IMR-90 (cell line): ENCODE data around the gene ADGB. TPM values are rescaled to one million over a fixed set of nuclear protein-coding genes. Genes with fewer than 3 reads are reported as not detected.

ENCODE experiments used
- ATAC-seq: fragments of 200-7000 bp; cut with Tn5 transposase; 2 replicates; pipeline ENCODE4 v1.9.1; 2020; ENCODE audit warnings: low read depth, mild to moderate bottlenecking, moderate library complexity
- BruUV-seq: library from RNA; stranded (reverse); fragments of 400-500 nt; replicated peaks from 2 replicates; lab custom pipeline; 2021; lab: Mats Ljungman, UMichigan
- CTCF ChIA-PET: fragments of 300-600 bp; formaldehyde crosslinking; extraction: SDS; loops from one replicate; lab custom pipeline; 2021; ENCODE audit warnings: antibody characterized with exemption; lab: Yijun Ruan, JAX
- POLR2A ChIA-PET: fragments of 300-600 bp; sonication (Branson Sonifier 250); formaldehyde crosslinking; loops from one replicate; lab custom pipeline; 2022; ENCODE audit warnings: antibody characterized with exemption; ENCODE audit not compliant: unreplicated experiment; lab: Charles Lee
- DNase-seq: peaks from one replicate; pipeline ENCODE4 v3.0.0; 2013
- H2AFZ ChIP-seq: replicated peaks from 2 replicates; pipeline ENCODE3; 2013; ENCODE audit warnings: low read length, mild to moderate bottlenecking; ENCODE audit not compliant: poor library complexity
- H2AK5ac ChIP-seq: 2 replicates; pipeline ENCODE4 v1.6.1; 2013; ENCODE audit warnings: low read depth, low read length, inconsistent platforms
- H2AK9ac ChIP-seq: replicated peaks from 2 replicates; pipeline ENCODE3; 2013; ENCODE audit warnings: mild to moderate bottlenecking, low read depth, low read length, moderate library complexity; ENCODE audit not compliant: poor library complexity
- H2BK120ac ChIP-seq: 2 replicates; pipeline ENCODE4 v1.6.1; 2013; ENCODE audit warnings: low read depth, low read length, inconsistent platforms
- H2BK15ac ChIP-seq: 3 replicates; pipeline ENCODE4 v1.6.1; 2013; ENCODE audit warnings: low read depth, low read length, inconsistent platforms
- H2BK20ac ChIP-seq: 2 replicates; pipeline ENCODE4 v1.6.1; 2013; ENCODE audit warnings: low read depth, mild to moderate bottlenecking, inconsistent platforms, low read length, moderate library complexity
- H2BK5ac ChIP-seq: 2 replicates; pipeline ENCODE4 v1.6.1; 2013; ENCODE audit warnings: mild to moderate bottlenecking, low read depth, low read length, inconsistent platforms; ENCODE audit not compliant: poor library complexity, severe bottlenecking
- H3K14ac ChIP-seq: replicated peaks from 2 replicates; pipeline ENCODE4 v1.6.1; 2013; ENCODE audit warnings: low read depth, low read length, inconsistent platforms
- H3K18ac ChIP-seq: 2 replicates; pipeline ENCODE4 v1.6.1; 2013; ENCODE audit warnings: low read depth, low read length, control low read depth
- H3K23ac ChIP-seq: 2 replicates; pipeline ENCODE4 v1.6.1; 2013; ENCODE audit warnings: low read depth, low read length, inconsistent platforms
- H3K27ac ChIP-seq: 2 replicates; pipeline ENCODE4 v1.5.1; 2013; ENCODE audit warnings: mild to moderate bottlenecking, control low read depth, low read length; ENCODE audit not compliant: insufficient read depth
- H3K27me3 ChIP-seq: 2 replicates; pipeline ENCODE4 v1.6.1; 2013; ENCODE audit warnings: low read length; ENCODE audit not compliant: control insufficient read depth, insufficient read depth
- H3K36me3 ChIP-seq: 2 replicates; pipeline ENCODE4 v1.6.1; 2013; ENCODE audit warnings: low read length, mixed read lengths; ENCODE audit not compliant: control insufficient read depth, insufficient read depth
- H3K4ac ChIP-seq: 2 replicates; pipeline ENCODE4 v1.6.1; 2013; ENCODE audit warnings: low read depth, low read length, inconsistent platforms
- H3K4me1 ChIP-seq: 2 replicates; pipeline ENCODE4 v1.6.1; 2013; ENCODE audit warnings: low read length, mixed read lengths; ENCODE audit not compliant: control insufficient read depth, insufficient read depth
- H3K4me2 ChIP-seq: 2 replicates; pipeline ENCODE4 v1.6.1; 2013; ENCODE audit warnings: low read depth, mild to moderate bottlenecking, control low read depth, low read length, moderate library complexity
- H3K4me3 ChIP-seq: 2 replicates; pipeline ENCODE4 v1.5.1; 2013; ENCODE audit warnings: low read depth, mild to moderate bottlenecking, control low read depth, low read length, moderate library complexity; ENCODE audit not compliant: insufficient read depth
- H3K56ac ChIP-seq: 2 replicates; pipeline ENCODE4 v1.6.1; 2013; ENCODE audit warnings: low read length, inconsistent platforms; ENCODE audit not compliant: insufficient read depth; ENCODE audit errors: extremely low read depth
- H3K79me1 ChIP-seq, 2 experiments: 2 replicates each; pipeline ENCODE4 v1.6.1; 2013; ENCODE audit warnings: low read length in 2 of 2, inconsistent platforms in 1 of 2, low read depth in 1 of 2
- H3K9ac ChIP-seq: 2 replicates; pipeline ENCODE4 v1.6.1; 2013; ENCODE audit warnings: low read depth, low read length, control low read depth
- H3K9me1 ChIP-seq: 2 replicates; pipeline ENCODE4 v1.6.1; 2013; ENCODE audit warnings: low read length, inconsistent platforms; ENCODE audit not compliant: insufficient read depth
- H3K9me3 ChIP-seq: 2 replicates; pipeline ENCODE4 v1.6.1; 2013; ENCODE audit warnings: low read length; ENCODE audit not compliant: control insufficient read depth, insufficient read depth
- H4K20me1 ChIP-seq: 2 replicates; pipeline ENCODE4 v1.6.1; 2013; ENCODE audit warnings: low read length, inconsistent platforms; ENCODE audit not compliant: insufficient read depth
- H4K5ac ChIP-seq: 2 replicates; pipeline ENCODE4 v1.6.1; 2013; ENCODE audit warnings: mild to moderate bottlenecking, low read depth, low read length, control low read depth
- H4K8ac ChIP-seq, 2 experiments: 2 replicates each; pipeline ENCODE4 v1.6.1; 2013; ENCODE audit warnings: low read depth in 2 of 2, low read length in 2 of 2, control low read depth in 1 of 2, inconsistent platforms in 1 of 2
- H4K91ac ChIP-seq: 2 replicates; pipeline ENCODE4 v1.6.1; 2013; ENCODE audit warnings: low read depth, low read length, inconsistent platforms; ENCODE audit not compliant: insufficient read depth
- BHLHE40 ChIP-seq: fragments of 150-350 bp; IDR thresholded peaks from 2 replicates; pipeline ENCODE4 v1.6.1; 2016; ENCODE audit warnings: mild to moderate bottlenecking, low read depth, low read length
- CEBPB ChIP-seq: IDR thresholded peaks from 2 replicates; pipeline ENCODE4 v1.6.1; 2012; ENCODE audit warnings: low read depth, low read length, improper control_type of control experiment
- CHD1 ChIP-seq: IDR thresholded peaks from 2 replicates; pipeline ENCODE4 v1.6.1; 2012; ENCODE audit warnings: low read depth, low read length, improper control_type of control experiment
- MAZ ChIP-seq: IDR thresholded peaks from 2 replicates; pipeline ENCODE4 v1.6.1; 2012; ENCODE audit warnings: low read depth, mild to moderate bottlenecking, low read length, improper control_type of control experiment, moderate library complexity, borderline replicate concordance
- MXI1 ChIP-seq: IDR thresholded peaks from 2 replicates; pipeline ENCODE4 v1.6.1; 2012; ENCODE audit warnings: low read depth, mild to moderate bottlenecking, low read length, moderate library complexity, borderline replicate concordance
- NFE2L2 ChIP-seq: fragments of 150-350 bp; IDR thresholded peaks from 2 replicates; pipeline ENCODE4 v1.6.1; 2016; ENCODE audit warnings: low read depth, mild to moderate bottlenecking, low read length
- POLR2A ChIP-seq: IDR thresholded peaks from 2 replicates; pipeline ENCODE4 v1.6.1; 2012; ENCODE audit warnings: mild to moderate bottlenecking, low read depth, low read length
- RFX5 ChIP-seq: IDR thresholded peaks from 2 replicates; pipeline ENCODE4 v1.8.0; 2012; ENCODE audit warnings: low read depth, mild to moderate bottlenecking, low read length, moderate library complexity
- SMC3 ChIP-seq: fragments of 150-350 bp; IDR thresholded peaks from 2 replicates; pipeline ENCODE4 v1.6.1; 2016; ENCODE audit warnings: low read depth, mild to moderate bottlenecking, antibody characterized with exemption, low read length, moderate library complexity
- USF2 ChIP-seq: fragments of 150-350 bp; IDR thresholded peaks from 2 replicates; pipeline ENCODE4 v1.6.1; 2017; ENCODE audit warnings: mild to moderate bottlenecking, antibody characterized with exemption, low read length, low read depth
- WGBS, 2 experiments: methylation state at CpG; one replicate each; pipeline versions ENCODE4 v1.1.5 to v1.1.7; 2013; ENCODE audit warnings: missing lambda C conversion rate in 2 of 2; ENCODE audit not compliant: insufficient read length in 1 of 2; ENCODE audit errors: extremely low coverage in 2 of 2; 5-methylcytosine and 5-hydroxymethylcytosine counted together
- dilution Hi-C: fragments of 300-500 bp; cut with HindIII; formaldehyde crosslinking; loops from one replicate; pipeline ENCODE4 v1.14.3; 2018; ENCODE audit warnings: low sequenced_read_pairs; ENCODE audit not compliant: unreplicated experiment
- in situ Hi-C: fragments of 300-500 bp; cut with MboI; formaldehyde crosslinking; loops from 3 replicates; pipeline ENCODE4 v1.14.3; 2019; ENCODE audit warnings: low sequenced_read_pairs, inconsistent platforms, mixed read lengths
- intact Hi-C: fragments of 100-400 bp; cut with micrococcal nuclease; formaldehyde crosslinking; loops from 2 replicates; pipeline ENCODE4 v1.10.0; 2022
- polyA plus RNA-seq, 3 experiments: library from polyadenylated mRNA; depleted of rRNA; stranded (reverse); fragments of >200 nt; gene quantifications; 2 replicates each; pipeline ENCODE4 v1.2.3, GENCODE V29; 2012; ENCODE audit warnings: low replicate concordance in 1 of 3
- total RNA-seq: library from RNA; depleted of rRNA; stranded (reverse); fragments of >200 nt; gene quantifications from 2 replicates; pipeline ENCODE4 v1.2.3, GENCODE V29; 2012

ADGB gene
- total and polyA plus RNA-seq, 2 of the 4 experiments (the other 2 are of a cell fraction), result not detected

GRCh38 chr6:146770965-146771735, 172.4 kb downstream of the ADGB start:
- no peak overlapping the region for H2BK20ac ChIP-seq
- no peak overlapping the region for H3K9ac ChIP-seq
- H2AFZ ChIP-seq, result no peak overlapping the region
- H2BK120ac ChIP-seq, result no peak overlapping the region
- DNase-seq (no peak), ATAC-seq (no peak)
- no peaks in the 10 kb centered on the region for H3K79me1 ChIP-seq
- H2BK15ac ChIP-seq, result no peak overlapping the region
- dilution Hi-C loops, result no loop called here
- no peak overlapping the region for H2BK5ac ChIP-seq
- no peak overlapping the region for H2AK5ac ChIP-seq
- no peak overlapping the region for H2AK9ac ChIP-seq
- 95% methylated on average over 4 of the region's 14 CpGs; no CpG with 5 or more reads in 1 of the 2 experiments for WGBS, 2 experiments
- H3K56ac ChIP-seq, result no peak overlapping the region
- no peak overlapping the region for H3K14ac ChIP-seq
- no peak overlapping the region for H4K91ac ChIP-seq
- H3K18ac ChIP-seq, result no peak overlapping the region
- H3K36me3 ChIP-seq, result no peaks in the 10 kb centered on the region
- H3K27me3 ChIP-seq, result no peaks in the 10 kb centered on the region
- ChIA-PET CTCF (no interaction called here), POLR2A (no interaction called here)
- no peak overlapping the region for H3K27ac ChIP-seq
- H4K5ac ChIP-seq, result no peak overlapping the region
- H3K9me1 ChIP-seq, result no peaks in the 10 kb centered on the region
- no peak overlapping the region for H3K4me2 ChIP-seq
- no TSS peak for BruUV-seq
- H3K4me3 ChIP-seq, result no peak overlapping the region
- H3K23ac ChIP-seq, result no peak overlapping the region
- in situ Hi-C loops, result no loop called here
- no peaks in the 10 kb centered on the region for H3K9me3 ChIP-seq
- no peak overlapping the region for H4K8ac ChIP-seq
- H4K20me1 ChIP-seq, result no peaks in the 10 kb centered on the region
- H3K4ac ChIP-seq, result no peak overlapping the region
- H3K4me1 ChIP-seq, result no peaks in the 10 kb centered on the region
- TF ChIP-seq SMC3, result no peak
- no peak for TF ChIP-seq POLR2A
- no peak for TF ChIP-seq RFX5
- no peak for TF ChIP-seq MAZ
- no peak for TF ChIP-seq CEBPB
- no peak for TF ChIP-seq USF2
- TF ChIP-seq MXI1, result no peak
- TF ChIP-seq BHLHE40, result no peak
- no peak for TF ChIP-seq NFE2L2
- no peak for TF ChIP-seq CHD1
- intact Hi-C loops, result no loop called here
